ENCODE measurements around the gene CLDN6.
"Not testable (repeated sequence)": the region's sequence is repeated elsewhere in the genome, so short reads cannot be mapped to it uniquely, and the experiment has no call there.

The CLDN6 gene

DNA sequence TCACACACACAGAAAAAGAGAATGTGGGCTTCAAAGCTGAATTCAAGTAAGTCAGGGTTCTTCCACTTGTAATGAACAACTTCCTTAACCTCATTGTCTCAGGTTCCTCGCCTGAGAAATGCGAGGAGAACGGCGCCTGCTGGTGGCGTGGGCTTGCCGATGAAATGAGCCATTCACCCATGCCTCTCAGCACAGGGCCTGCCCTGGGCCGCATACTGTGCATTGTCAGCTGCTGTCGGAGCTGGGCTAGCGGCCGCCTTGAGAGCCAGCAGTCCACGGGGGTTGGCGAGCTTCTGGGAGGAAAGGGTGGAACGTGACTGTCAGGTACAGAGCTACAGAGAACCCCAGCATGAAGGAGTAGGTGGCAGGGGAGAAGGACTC is 35.3 kb upstream of the CLDN6 start:
- in situ Hi-C loops (cut with MboI; ENCODE audit: low pct_unique_long_range_greater_than_20kb, low sequenced_read_pairs); DNase-seq: not testable (repeated sequence)

DNA sequence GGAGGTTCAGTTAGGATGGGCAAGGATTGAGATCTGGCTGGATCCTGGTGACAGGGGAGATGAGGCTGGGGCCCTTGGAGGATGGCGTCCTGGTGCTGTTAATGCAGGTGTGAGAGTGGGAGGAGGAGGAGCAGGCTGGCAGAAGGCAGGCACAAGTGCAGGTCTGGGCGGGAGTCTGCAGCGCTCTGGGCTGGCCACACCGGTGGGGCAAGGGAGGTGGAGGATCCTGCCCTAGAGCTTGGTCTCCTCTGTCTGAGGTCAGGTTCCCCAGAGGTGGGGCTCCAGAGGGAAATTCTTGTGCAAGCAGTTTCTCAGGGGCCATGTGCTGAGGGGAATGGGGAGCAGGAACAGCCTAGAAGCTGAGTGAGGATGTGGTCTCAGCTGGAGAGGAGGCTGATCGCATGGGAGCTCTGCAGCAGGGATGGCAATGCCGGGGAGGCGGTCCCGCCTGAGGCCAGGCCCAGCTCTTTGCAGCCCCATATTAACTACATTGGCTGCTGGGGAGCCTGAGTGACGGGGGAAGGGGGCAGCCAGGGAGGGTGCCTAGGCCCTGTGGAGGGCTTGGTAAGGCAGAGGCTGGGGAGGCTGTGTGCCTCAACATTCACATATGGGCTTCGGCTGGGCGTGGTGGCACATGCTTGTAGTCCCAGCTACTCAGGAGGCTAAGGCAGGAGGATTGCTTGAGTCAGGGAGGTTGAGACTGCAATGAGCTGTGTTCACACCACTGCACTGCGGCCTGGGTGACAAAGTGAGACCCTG is 34.8 kb upstream of the CLDN6 start:
- in situ Hi-C loops (cut with MboI; ENCODE audit: low pct_unique_long_range_greater_than_20kb, low sequenced_read_pairs); DNase-seq: not testable (repeated sequence)

DNA sequence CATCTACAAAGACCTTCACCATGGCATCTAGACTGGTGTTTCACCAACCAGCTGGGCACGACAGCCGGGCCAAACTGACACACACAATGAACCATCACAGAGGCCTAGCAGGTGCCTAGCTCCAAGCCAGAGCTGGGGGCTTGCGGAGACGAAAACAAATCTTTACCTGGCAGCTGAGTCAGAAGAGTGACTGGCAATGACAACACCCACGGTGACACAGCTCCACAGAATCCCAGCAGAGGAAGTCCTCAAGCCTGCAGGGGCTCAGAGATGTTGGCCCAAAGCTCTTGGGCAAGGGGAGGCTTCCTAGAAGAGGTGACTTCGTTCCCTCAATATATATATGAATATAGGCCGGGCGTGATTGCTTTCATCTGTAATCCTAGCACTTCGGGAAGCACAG is 33.5 kb upstream of the CLDN6 start:
- in situ Hi-C loops (cut with MboI; ENCODE audit: low pct_unique_long_range_greater_than_20kb, low sequenced_read_pairs), result no loop called here
- no peak for DNase-seq

DNA sequence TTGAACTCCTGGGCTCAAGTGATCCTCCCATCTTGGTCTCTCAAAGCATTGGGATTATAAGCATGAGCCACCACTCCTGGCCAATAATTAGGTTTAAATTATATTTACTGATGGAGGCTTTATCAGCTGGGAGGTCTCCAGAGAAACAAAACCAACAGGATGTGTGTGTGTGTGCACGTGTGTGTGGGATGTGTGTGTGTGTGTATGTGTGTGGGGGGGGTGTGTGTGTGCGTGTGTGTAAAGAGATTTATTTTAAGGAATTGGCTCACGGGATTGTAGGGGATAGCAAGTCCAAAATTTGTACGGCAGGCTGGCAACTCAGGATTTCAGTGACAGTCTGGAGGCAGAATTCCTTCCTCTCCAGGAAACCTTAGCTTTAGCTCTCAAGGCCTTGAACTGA is 33.0 kb upstream of the CLDN6 start:
- in situ Hi-C loops (cut with MboI; ENCODE audit: low pct_unique_long_range_greater_than_20kb, low sequenced_read_pairs), result no loop called here
- DNase-seq, result no peak

DNA sequence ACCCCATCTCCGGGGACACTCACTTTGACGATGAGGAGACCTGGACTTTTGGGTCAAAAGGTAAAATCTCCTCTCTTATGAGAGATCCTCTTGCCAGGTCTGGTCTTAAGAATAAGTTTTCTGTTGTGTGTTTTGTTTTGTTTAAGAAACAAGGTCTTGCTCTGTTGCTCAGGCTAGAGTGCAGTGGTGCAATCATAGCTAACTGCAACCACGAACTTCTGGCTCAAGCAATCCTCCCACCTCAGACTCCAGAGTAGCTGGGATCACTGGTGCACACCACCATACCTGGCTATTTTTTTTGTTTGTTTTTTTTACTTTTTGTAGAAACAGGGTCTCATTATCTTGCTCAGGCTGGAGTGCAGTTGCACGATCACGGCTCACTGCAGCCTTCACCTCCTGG is 32.5 kb upstream of the CLDN6 start:
- peak; percentile 42 for DNase-seq
- in situ Hi-C loops (cut with MboI; ENCODE audit: low pct_unique_long_range_greater_than_20kb, low sequenced_read_pairs), result no loop called here

DNA sequence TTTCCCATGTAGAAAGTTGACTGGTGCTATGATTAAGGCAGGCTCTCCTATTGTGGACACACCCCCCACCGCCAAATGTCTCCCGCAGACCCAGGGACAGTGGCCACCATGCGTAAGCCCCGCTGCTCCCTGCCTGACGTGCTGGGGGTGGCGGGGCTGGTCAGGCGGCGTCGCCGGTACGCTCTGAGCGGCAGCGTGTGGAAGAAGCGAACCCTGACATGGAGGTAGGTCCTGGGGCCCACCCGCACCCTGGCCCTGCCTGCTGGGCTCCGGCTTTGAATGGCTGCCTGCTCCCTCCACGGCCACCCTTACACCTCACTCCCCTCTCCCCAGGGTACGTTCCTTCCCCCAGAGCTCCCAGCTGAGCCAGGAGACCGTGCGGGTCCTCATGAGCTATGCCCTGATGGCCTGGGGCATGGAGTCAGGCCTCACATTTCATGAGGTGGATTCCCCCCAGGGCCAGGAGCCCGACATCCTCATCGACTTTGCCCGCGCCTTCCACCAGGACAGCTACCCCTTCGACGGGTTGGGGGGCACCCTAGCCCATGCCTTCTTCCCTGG is 32.0 kb upstream of the CLDN6 start:
- peak; percentile 19 for DNase-seq

DNA sequence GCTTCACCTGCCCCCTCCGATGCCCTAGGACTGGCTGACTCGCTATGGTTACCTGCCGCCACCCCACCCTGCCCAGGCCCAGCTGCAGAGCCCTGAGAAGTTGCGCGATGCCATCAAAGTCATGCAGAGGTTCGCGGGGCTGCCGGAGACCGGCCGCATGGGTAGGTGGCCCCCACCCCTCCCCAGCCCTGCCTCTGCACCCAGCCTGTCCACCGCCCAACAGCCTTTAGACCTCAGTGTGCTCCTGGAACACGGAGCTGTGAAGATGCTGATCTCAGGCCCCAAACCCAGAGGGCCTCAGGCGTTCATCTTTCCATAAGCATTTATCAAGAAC is 29.4 kb upstream of the CLDN6 start:
- no peak for DNase-seq
- in situ Hi-C loops (cut with MboI; ENCODE audit: low pct_unique_long_range_greater_than_20kb, low sequenced_read_pairs), result no loop called here

More for the DNA sequence above, 32.0 kb upstream of the CLDN6 start:
- in situ Hi-C loops (cut with MboI; ENCODE audit: low pct_unique_long_range_greater_than_20kb, low sequenced_read_pairs), result no loop called here

DNA sequence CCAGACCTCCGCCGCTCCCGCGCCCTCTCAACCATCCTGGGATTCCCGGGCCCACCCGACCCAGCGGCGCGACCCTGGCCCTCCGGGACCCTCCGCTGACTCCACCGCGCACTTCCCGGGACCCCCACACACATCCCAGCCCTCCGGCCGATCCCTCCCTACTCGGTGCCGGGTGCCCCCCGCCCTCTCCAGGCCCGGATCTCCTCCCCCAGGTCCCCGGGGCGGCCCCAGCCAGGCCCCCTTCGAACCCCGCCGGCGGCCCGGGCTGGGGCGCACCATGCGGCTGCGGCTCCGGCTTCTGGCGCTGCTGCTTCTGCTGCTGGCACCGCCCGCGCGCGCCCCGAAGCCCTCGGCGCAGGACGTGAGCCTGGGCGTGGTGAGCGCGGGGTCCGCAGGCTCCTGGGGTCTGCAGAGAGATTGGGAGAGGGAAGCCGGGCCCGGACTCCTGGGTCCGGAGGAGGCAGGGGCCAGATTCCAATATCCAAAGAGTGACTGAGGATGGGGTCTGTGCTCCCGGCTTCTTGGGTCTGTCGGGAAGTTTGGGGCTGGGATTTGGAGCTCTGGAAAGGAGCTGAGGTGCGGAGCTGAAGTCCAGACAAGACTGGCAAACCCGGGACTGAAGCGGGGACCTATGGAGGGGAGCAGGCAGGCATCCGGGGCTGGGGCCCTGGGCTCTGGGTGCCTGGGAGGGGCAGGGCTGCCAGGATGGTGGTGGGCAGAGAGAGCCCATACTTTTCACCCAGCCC is 28.8 kb upstream of the CLDN6 start:
- in situ Hi-C loops (cut with MboI; ENCODE audit: low pct_unique_long_range_greater_than_20kb, low sequenced_read_pairs), result no loop called here
- no peak for DNase-seq

DNA sequence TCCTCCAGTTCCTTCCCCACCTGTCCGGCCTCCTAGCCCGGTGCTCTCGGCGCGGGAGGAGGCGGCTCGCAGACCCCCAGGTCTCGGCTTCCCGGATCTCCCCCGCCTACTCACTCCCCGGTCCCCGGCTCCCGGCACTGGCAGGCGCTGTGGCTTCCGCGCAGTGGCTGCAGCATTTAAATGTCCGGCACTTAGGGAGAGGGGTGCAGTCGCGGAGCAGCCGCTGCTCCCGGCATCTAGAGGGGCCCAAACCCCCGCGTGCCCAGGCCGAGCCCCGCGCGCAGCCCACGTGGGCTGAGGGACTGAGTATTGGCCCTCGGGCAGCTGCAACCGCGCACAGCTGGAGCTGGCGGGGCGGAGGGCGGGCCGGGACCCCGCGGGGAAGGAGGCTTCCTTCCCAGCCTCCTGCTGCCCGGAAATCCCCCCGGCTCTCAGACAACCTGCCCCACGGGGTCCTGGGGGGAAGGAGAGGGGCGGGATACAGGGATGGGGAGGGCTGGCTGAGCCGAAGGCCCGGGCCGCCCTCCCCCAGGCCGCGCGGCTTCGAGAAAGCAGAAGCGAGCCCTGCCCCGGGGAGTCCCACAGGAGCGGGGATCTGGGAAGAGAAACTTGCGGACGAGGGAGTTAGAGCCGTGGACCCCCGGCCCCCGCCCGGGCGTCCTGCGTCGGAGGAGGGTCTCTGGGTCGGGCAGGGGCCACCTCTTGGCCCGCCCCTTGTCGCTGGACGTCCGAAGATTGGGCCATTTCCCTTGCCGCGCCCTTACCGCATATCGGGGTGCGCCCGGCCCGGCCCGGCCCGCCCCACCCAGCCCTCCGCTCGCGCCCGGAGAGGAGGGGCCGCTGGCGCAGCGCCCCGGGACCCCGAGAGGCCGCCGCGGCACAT is 28.0 kb upstream of the CLDN6 start, which contains the start of gene MMP25:
Gene MMP25 (plus strand): TSS at position 804 of the 883 bp plus-strand sequence. CDS start 357 bp downstream, outside the sequence.
- peak; percentile 59 for DNase-seq
- in situ Hi-C loops (cut with MboI; ENCODE audit: low pct_unique_long_range_greater_than_20kb, low sequenced_read_pairs), result no loop called here

DNA sequence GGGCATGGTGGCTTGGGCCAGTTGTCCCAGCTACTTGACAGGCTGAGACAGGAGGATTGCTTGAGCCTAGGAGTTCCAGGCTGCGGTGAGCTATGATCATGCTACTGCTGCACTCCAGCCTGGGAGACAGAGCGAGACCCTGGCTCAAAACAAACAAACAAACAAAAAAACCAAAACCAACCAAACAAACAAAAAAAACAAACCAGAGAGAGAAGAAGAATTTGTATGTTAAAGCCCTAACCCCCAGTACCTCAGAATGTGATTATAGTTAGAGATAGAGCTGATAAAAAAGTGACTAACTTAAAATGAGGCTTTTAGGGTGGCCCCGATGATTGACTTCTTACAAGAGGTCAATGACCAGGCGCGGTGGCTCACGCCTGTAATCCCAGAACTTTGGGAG is 26.7 kb upstream of the CLDN6 start:
- in situ Hi-C loops (cut with MboI; ENCODE audit: low pct_unique_long_range_greater_than_20kb, low sequenced_read_pairs), result no loop called here
- DNase-seq, result no peak

DNA sequence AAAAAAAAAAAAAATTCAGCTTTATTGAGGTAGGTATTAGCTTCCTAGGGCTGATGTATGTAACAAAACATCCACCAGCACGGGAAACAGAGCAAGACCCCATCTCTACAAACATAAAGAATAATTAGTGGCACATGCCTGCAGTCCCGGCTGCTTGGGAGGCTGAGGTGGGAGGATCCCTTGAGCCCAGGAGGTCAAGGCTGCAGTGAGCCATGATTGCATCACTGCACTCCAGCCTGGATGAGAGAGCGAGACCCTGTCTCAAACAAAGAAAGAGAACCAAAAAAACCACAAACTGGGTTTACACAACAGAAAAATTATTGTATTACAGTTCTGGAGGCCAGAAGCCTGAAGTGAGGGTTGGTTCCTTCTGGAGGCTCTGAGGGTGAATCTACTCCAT is 24.4 kb upstream of the CLDN6 start:
- DNase-seq, result no peak
- in situ Hi-C loops (cut with MboI; ENCODE audit: low pct_unique_long_range_greater_than_20kb, low sequenced_read_pairs), result no loop called here

DNA sequence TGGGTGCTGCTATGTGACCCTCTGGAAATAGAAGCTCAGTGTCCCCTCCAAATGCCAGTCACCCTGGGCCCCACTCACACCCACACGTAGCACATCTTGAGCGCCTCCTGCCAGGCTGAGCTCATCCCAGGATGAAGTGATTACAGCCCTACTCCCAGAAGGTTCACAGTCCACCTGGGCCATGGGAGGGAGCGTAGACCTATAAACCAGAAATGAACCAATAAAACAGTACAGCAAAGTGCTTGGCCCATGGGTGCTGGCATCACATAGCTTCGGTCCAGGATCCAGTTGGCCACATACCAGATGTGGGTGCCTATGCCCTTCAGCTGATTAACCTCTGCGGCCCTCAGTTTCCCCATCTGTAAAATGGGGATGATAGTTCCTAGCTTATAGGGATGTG is 20.9 kb upstream of the CLDN6 start:
- in situ Hi-C loops (cut with MboI; ENCODE audit: low pct_unique_long_range_greater_than_20kb, low sequenced_read_pairs), result no loop called here
- DNase-seq, result no peak

DNA sequence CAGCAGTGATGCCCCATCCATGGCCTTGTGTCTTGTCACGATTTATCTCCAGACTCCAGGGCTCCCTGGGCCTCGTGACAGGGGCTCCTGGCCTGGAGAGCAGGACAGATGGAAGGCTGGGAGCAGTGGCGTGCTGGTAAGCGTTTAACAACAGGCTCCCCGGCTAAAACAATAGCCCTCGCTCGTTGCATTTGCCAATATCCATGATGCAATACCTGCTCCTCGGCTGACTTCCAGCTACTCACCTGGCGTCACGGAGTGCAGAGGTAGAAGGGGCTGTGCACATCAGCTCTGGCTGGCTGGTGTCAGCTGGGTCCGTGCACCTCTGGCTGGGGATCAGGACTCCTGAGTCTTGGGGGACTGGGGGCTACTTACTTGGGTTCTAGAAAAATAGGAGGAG is 20.3 kb upstream of the CLDN6 start:
- DNase-seq, result no peak
- in situ Hi-C loops (cut with MboI; ENCODE audit: low pct_unique_long_range_greater_than_20kb, low sequenced_read_pairs), result no loop called here

DNA sequence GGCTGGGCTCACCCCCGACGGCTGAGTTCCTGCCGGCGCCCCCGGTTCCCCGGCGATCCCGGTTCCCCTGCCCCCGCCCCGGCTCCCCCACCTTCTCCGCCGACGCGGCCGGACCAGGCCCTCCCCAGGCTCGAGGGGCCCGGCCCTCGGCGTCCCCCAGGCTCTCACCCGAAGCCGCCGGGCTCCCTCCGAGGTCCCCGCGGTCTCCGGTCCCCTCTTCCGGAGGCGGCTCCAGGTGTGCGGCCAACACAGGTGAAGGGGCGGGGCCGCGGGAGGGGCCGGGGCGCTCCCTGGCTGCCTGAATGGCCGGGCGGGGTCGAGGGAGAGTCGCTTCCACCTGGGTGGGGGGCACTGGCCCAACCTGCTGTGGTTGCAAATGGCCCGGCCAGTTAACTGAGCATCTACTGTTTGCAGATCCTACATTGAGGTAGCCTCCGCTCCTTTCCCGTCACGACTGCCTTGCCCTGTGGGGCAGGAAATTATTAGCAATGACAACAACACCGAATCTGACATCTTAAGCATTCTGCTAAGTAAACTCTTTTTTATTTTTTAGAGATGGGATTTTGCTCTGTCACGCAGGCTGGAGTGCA is 18.8 kb upstream of the CLDN6 start, which contains the start of gene BICDL2:
Gene BICDL2 (minus strand): TSS at position 219 of the 590 bp plus-strand sequence. CDS start 1,448 bp downstream, outside the sequence.
- in situ Hi-C loops (cut with MboI; ENCODE audit: low pct_unique_long_range_greater_than_20kb, low sequenced_read_pairs), result no loop called here
- no peak for DNase-seq

DNA sequence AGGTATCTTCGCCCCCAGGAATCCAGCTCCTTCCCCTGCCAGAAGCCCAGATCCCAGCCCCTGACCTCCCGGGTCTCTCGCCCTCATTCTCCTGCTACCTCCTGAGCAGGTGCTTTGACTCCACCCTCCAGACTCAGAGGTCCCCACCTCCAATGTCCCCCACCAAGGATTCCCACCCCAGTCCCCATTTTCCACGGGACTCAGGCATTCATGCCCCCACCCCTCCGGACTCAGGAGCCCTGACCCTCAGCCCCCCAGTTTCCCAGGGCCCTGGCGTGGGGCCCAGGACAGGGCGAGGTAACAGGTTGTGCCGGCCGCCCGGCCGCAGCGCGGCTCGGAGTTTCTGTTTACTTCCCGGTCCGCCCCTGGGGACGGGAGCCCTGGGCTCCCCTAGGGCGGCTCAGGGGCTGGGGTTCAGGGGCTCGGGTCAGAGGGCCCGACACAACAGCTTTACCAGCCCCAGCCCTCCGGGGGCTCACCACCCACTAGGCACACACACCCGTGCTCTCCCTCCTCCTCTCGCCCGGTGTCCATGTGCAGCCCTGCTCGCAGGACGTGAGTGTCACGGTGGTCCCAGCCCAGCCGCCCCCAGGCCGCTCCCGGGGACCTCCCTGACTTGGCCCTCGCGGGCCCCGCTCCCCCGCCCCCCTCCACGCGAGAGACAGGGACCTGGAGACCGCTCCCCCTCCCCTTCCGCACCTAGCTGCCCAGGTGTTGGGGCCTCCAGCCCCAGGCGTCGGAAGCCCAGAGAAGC is 18.2 kb upstream of the CLDN6 start:
- no peak for DNase-seq
- in situ Hi-C loops (cut with MboI; ENCODE audit: low pct_unique_long_range_greater_than_20kb, low sequenced_read_pairs), result no loop called here

DNA sequence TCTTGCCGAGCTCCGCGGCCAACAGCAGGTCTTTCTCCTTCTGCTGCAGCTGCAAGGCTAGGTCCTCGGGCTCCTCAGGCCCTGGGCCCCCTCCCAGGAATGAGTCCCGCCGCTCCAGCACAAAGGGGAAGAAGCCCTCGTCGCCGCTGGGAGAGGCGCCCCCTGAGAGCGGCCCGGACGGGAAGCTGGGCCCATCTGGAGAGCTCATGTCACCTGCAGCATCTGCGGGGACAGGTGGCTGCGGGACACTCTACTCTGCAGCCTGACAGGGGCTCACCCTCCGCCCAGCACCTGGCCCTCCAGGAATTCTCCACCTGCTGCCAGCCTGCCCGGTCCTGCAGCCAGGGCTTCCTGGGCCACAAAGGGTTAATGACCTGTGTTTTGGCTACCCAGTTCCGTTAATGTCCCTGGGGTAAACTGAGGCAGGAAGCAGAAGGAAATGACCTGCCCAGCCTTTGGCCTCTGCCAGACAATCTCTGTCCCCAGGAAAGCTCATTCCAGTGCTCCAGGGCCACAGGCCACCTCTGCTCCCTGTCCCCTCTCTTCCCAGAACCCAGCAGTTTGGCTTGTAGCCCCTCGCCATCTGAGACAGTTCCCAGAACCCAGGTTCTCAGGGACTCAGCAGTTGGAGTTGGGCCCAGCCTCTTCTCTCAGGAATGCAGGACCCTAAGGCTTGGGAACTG is 17.4 kb upstream of the CLDN6 start:
- DNase-seq, result no peak
- in situ Hi-C loops (cut with MboI; ENCODE audit: low pct_unique_long_range_greater_than_20kb, low sequenced_read_pairs), result no loop called here

DNA sequence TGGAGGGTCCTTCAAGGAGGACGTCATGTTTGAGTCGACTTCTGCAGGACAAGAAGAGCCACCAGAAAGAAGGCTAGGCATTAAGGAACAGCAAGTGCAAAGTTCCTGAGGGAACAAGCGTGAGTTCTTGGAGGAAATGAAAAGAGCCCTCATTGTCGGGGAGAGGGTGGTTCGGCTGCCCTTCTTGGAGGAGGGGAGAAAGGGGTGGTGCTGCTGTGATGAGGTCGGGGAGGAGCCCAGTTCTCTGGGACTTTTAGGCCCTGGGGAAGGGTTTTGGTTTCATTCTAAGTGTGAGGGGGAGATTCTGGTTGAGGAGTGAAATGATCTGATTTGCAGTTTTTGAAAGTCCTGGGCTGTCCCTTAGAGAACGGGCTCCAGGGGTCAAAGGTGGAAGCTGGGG is 14.6 kb upstream of the CLDN6 start:
- no peak for DNase-seq
- in situ Hi-C loops (cut with MboI; ENCODE audit: low pct_unique_long_range_greater_than_20kb, low sequenced_read_pairs), result no loop called here

Data from KBM-7 (cell line).